SIG-M5 (cell line): ENCODE measurements around the gene KCNIP1.

Experiments
- DNase-seq: peaks from one replicate; lab custom pipeline; 2025; lab: John Stamatoyannopoulos, UW

KCNIP1 gene

DNA sequence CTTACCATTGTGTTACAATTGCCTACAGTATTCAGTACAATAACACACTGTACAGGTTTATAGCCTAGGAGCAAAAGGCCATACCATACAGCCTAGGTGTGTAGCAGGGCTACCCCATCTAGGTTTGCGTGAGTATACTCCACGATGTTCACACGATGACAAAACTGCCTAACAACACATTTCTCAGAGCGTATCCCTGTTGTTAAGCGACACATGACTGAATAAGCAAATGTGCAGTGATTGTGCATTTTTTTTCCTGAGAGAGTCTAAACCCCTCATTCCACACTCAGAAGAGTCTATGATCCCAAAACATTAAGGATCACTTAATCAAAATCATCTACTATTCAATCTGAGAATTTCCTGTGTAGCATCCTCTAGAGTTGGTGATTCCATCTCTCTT, 211.3 kb downstream of the KCNIP1 start:
- DNase-seq, result no peak

GRCh38 chr5:170716396-170716795, 212.6 kb downstream of the KCNIP1 start:
- DNase-seq, result no peak

DNA sequence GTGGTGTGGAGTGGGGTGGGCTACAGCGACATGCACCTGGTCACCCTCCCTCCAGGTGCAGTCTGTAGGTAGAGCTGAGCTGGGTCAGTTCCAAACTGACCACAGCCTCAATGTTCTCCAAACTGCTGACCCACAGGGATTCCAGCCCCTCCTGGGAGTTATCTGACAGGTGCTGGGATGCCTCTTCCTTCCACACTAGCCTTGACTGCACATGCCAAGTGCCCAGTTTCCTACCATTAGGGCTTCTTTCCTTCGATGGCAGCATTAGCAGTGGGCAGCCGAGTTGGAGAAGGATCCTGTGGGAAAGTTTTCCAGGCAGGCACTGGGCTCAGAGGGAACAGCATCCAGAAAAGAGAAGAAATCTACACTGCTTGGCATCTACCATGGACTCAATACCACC, 215.7 kb downstream of the KCNIP1 start:
- no peak for DNase-seq

GRCh38 chr5:170720179-170720578, 216.4 kb downstream of the KCNIP1 start:
- DNase-seq, result no peak

GRCh38 chr5:170720984-170721383, 217.2 kb downstream of the KCNIP1 start:
- no peak for DNase-seq

DNA sequence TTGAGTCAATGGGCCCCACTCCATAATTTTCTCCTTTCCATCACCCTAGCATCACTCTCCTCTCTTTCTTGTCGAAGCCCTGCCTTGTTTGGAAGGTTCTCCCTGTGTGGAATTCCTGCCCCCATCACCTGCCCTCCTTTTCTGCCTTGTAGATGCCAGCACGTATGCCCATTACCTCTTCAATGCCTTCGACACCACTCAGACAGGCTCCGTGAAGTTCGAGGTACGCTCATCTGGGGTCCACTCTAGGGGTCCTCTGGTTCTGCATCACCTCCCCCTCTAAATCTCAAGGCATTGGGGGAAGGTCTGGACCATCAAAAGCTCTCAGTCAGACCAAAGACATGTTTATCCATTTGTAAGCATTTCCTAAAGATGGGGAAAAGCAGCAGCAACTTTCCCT, 217.9 kb downstream of the KCNIP1 start:
- no peak for DNase-seq

- DNase-seq, result no peak
These were observed 218.5 kb downstream of the KCNIP1 start for GRCh38 chr5:170722316-170722715.

GRCh38 chr5:170731052-170731451, 227.2 kb downstream of the KCNIP1 start:
- DNase-seq, result no peak

DNA sequence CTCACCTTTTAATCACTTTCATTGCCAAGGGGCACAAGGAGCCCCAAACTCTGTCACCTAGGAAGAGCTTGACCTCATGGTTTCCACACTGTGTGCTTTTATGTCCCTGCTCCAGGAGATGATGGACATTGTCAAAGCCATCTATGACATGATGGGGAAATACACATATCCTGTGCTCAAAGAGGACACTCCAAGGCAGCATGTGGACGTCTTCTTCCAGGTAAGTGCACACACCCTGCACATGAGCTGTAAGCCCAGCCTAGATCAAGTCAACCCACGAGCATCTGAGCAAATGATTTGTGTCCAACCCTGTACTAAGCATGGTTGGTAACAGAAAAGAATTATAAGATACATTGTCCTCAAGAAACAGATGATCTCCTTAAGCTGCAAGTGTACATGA, 228.9 kb downstream of the KCNIP1 start:
- DNase-seq, result no peak

DNA sequence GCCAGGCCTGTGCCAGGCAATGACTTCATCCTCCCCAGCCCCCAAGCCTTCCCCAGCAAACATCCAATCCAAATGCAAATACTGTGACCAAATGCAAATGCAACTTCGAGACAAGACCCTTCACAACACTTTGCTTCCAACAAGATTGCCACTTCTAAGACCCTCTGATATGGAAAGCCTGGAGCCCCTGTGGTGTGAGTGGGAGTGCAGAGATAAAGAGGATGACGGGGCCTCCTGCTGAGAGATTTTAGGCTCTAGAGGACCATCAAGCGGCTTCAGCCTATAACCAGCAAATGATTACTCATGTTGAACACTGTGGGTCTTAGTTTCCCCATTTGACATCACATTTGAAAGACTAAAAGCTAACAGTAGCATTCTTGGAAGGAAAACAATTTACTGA, 233.1 kb downstream of the KCNIP1 start:
- DNase-seq, result no peak

DNA sequence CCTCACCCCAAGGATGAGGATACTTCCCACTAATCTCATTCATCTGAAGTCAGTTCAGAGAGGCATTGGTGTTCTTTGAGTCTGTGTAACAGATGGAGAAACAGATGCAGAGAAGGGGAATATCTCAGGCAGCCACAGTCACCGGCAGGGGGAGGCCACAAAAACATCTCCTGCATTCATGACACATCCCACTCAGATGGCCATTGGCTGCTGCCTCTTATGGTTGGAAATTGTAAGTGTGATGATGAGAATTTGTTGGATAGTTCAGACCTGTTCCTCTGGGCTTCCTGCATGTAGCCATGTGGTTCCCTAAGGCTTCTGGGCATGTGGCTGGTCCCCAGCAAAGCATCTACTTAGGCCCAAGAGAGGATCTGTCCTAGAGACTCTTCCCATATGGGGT, 233.8 kb downstream of the KCNIP1 start:
- DNase-seq, result no peak

GRCh38 chr5:170738840-170739239, 235.0 kb downstream of the KCNIP1 start:
- no peak for DNase-seq

DNA sequence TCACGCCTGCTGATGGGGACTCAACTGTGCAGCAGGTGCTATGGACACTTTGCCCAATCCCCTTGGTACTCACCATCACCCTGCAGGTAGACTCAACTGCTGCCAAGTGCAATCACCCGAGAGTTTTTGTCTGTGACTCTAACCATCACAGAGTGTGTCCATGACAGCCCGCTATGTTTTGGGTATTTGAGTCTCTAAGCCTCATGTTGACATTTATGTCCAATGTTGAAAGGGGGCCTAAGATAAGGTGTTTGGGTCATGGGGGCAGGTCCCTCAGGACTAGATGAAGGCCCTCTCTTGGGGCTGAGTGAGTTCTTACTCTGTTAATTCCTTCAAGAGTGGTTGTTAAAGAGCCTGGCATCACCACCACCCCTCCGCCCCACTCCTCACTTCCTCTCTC, 235.6 kb downstream of the KCNIP1 start:
- no peak for DNase-seq

- no peak for DNase-seq
These were observed 236.9 kb downstream of the KCNIP1 start for GRCh38 chr5:170740551-170741205.

- DNase-seq, result no peak
These were observed 238.0 kb downstream of the KCNIP1 start for GRCh38 chr5:170741801-170742200.

DNA sequence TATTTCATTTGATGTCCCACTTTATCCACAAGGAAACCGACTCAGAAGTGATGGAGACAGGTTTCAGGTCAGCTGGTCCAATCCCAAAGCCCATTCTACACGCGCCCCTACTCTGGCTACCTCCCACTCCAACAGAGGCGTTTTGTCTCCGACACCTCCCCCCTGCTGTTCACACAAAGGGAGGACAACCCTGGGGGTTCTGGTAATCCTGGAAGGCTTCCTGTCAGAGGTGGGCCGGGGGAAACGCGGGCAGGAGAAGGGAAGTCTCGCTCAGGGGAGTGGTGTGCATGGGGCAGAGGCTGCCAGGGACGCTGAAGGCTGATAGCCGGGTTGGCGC, 240.0 kb downstream of the KCNIP1 start:
- no peak for DNase-seq

DNA sequence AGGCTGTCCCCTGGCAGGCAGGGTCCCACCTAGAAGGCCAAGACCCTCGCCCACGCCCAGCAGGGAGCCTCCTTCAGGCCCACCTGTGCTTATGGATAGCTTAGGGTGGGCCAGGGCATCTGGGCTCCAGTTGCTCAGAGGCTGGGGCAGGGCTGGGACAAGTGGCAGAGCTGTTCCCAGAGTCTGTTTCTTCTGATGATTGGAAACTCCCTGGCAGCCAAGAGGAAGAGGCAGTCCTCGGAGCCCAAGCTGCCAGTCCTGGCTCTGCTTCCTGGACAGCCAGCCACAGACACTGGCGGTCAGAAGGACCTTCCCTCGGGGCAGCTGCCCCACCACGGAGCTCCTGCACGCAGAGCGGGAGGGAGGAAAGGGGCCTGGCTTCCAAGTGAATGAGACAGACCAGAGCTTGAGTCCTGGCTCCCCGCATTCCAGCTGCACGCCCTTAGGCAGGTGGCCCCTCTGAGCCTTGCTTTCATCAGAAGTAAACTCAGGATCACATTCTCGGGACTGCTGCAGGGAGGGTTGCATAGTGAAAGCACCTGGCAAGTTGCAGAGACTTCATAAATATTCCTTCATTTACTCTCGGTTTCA, 241.8 kb downstream of the KCNIP1 start:
- no peak for DNase-seq

GRCh38 chr5:170746075-170746960, 242.5 kb downstream of the KCNIP1 start:
- no peak for DNase-seq

DNA sequence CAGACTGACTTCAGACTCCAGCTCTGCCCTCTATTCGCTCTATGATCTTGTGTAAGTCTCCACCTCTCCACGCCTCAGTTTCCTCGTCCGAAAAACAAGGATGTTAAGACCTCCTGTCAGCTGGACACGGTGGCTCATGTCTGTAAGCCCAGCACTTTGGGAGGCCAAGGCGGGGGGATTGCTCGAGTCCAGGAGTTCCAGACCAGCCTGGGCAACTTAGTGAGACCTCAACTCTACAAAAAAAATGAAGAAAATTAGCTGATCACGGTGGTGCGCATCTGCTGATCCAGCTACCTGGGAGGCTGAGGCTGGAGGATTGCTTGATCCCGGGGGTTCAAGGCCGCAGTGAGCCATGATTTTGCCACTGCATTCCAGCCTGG, 243.1 kb downstream of the KCNIP1 start:
- no peak for DNase-seq

- no peak for DNase-seq
These were observed 243.5 kb downstream of the KCNIP1 start for GRCh38 chr5:170747357-170747756.

DNA sequence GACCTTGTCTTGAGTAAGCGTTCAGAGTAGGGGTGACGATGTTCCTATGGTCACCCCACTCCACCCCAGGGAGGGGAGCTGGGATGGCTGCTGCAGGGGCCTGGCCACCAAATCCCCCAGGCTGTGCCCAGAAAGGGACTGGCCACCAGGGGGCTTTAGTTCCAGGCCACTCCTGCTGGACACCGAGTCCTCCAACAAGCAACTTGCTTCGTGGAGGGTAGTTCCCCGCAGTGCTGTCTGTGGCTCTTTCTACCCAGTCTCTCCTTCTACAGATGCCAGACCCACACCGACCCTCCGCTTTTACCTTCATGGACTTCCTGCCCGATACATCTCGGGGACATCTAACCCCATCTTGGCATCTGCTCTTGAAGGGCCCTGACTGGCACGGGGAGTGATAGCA, 244.0 kb downstream of the KCNIP1 start:
- no peak for DNase-seq

GRCh38 chr5:170748951-170749471, 245.2 kb downstream of the KCNIP1 start:
- no peak for DNase-seq

DNA sequence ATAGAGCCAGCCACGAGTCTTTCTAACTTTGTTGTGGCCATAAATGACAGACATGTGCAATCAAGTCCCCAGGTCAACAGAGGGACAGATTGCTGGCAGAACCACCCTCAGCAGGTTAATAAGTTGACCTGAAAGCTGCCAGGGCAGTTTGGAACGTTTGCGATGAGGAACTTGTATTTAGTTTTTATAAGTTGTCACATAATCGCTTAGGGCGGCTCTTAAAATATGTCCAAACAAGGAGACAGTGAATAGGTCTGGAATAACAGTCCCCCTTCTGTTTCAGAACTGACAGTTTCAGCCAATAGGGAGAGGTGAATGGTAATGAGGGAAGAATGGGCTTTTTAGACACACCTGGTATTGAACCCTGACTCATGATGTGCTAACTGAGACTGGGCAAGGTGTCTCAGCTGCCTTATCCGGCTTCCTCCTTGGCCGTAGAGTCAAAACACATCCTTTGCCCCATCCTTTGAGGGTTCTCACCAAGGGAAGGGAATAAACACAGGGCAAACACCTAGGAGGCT, 246.2 kb downstream of the KCNIP1 start:
- no peak for DNase-seq
